Stimulated activated CD4-positive, alpha-beta T cell treated with anti-CD3 and anti-CD28 coated beads, Interleukin-1b, Interleukin-23, amount 100 ng/mL, for 4 hours (primary cell): ENCODE results near the gene ZDHHC3.

Experiments used
- DNase-seq, 2 donors: peaks; one replicate each; pipeline ENCODE4 v3.0.0-alpha.2; 2020; ENCODE audit warnings: low read depth in 2 of 2

ZDHHC3 gene

GRCh38 chr3:44927371-44927770 is 48.6 kb downstream of the ZDHHC3 start:
- no peak for DNase-seq

- no peak for DNase-seq
Observed at GRCh38 chr3:44926921-44927320, 49.1 kb downstream of the ZDHHC3 start.

GRCh38 chr3:44926172-44926571 is 49.8 kb downstream of the ZDHHC3 start:
- DNase-seq, result no peak

- DNase-seq, result no peak
Observed at GRCh38 chr3:44924457-44925084, 51.4 kb downstream of the ZDHHC3 start.

GRCh38 chr3:44923632-44924456 is 52.1 kb downstream of the ZDHHC3 start:
- no peak for DNase-seq

- no peak for DNase-seq
Observed at GRCh38 chr3:44920081-44920480, 55.9 kb downstream of the ZDHHC3 start.

- no peak for DNase-seq
Observed at GRCh38 chr3:44918581-44918980, 57.4 kb downstream of the ZDHHC3 start.

GRCh38 chr3:44918087-44918486 is 57.9 kb downstream of the ZDHHC3 start:
- DNase-seq, result no peak

GRCh38 chr3:44915702-44916438 is 60.1 kb downstream of the ZDHHC3 start:
- no peak for DNase-seq

GRCh38 chr3:44914936-44915335 is 61.0 kb downstream of the ZDHHC3 start:
- DNase-seq, result no peak

GRCh38 chr3:44913868-44914468 is 62.0 kb downstream of the ZDHHC3 start:
- peak; percentile 40 to 61 for DNase-seq

- no peak for DNase-seq
Observed at GRCh38 chr3:44910693-44911092, 65.3 kb downstream of the ZDHHC3 start.

GRCh38 chr3:44909063-44909462 is 66.9 kb downstream of the ZDHHC3 start:
- no peak for DNase-seq

GRCh38 chr3:44907612-44908011 is 68.4 kb downstream of the ZDHHC3 start:
- DNase-seq, result no peak

- DNase-seq, result no peak
Observed at GRCh38 chr3:44906997-44907396, 69.0 kb downstream of the ZDHHC3 start.

- no peak for DNase-seq
Observed at GRCh38 chr3:44905446-44906157, 70.4 kb downstream of the ZDHHC3 start.

- DNase-seq, result no peak
Observed at GRCh38 chr3:44903751-44904150, 72.2 kb downstream of the ZDHHC3 start.

- no peak for DNase-seq
Observed at GRCh38 chr3:44903314-44903713, 72.7 kb downstream of the ZDHHC3 start.

- DNase-seq, result no peak
Observed at GRCh38 chr3:44902628-44903027, 73.3 kb downstream of the ZDHHC3 start.

- no peak for DNase-seq
Observed at GRCh38 chr3:44899683-44900367, 76.1 kb downstream of the ZDHHC3 start.

- no peak for DNase-seq
Observed at GRCh38 chr3:44896440-44896839, 79.5 kb downstream of the ZDHHC3 start.
